Measurements from ENCODE around the gene PTPRH. TPM values are rescaled to one million over a fixed set of nuclear protein-coding genes. Genes with fewer than 3 reads are reported as not detected.

Gene PTPRH
- total RNA-seq, 1 experiment from 2014 or later, result 15.9 TPM

GRCh38 chr19:55246462-55247451, 37.5 kb upstream of the PTPRH start:
- CTCF ChIA-PET, result no interaction called here
- RAD21 ChIA-PET (ENCODE audit: low non-redundant PET in 1 of 2, low total read pairs in 2 of 2, uncharacterized antibody in 2 of 2, unreplicated experiment in 2 of 2), result no interaction called here
- POLR2A ChIA-PET, result no interaction called here
- Histone ChIP-seq H3K36me3 (ENCODE audit: control insufficient read depth in 1 of 2, insufficient read depth in 2 of 2, low read length in 2 of 2) (peaks cover 25 to 29% of the 10 kb centered on the region in 2 experiments), H3K27ac (ENCODE audit: low read depth, low read length) (peak overlapping the region; percentile 22; the same call in 1 of the 2 replicates), H3K9ac (ENCODE audit: low read length) (no peak overlapping the region), H3K9me3 (ENCODE audit: control insufficient read depth in 1 of 2, insufficient read depth in 1 of 2, low read depth in 1 of 2, low read length in 2 of 2) (no peaks in the 10 kb centered on the region), H3K4me1 (ENCODE audit: control insufficient read depth in 1 of 2, insufficient read depth in 2 of 2, low read length in 2 of 2) (no peaks in the 10 kb centered on the region), H2AFZ (ENCODE audit: low read depth, low read length, poor library complexity, severe bottlenecking) (no peak overlapping the region), H3K4me2 (ENCODE audit: low read length) (no peak overlapping the region), H3K9me2 (ENCODE audit: insufficient read depth) (no peaks in the 10 kb centered on the region), H3K79me2 (ENCODE audit: insufficient read depth, low read length) (peaks cover 61% of the 10 kb centered on the region), H4K20me1 (ENCODE audit: insufficient read depth) (no peaks in the 10 kb centered on the region), H3K27me3 (ENCODE audit: insufficient read depth, low read length) (no peaks in the 10 kb centered on the region), H3K4me3 (replicated peaks in 1 of 2; ENCODE audit: low read depth in 1 of 2, low read length in 2 of 2) (no peak overlapping the region)
- DNase-seq (ENCODE audit: low read depth, low spot score), result no peak
- TF ChIP-seq ELF1 (IDR thresholded peaks at IDR 0.05; ENCODE audit: borderline replicate concordance, low read depth), result no peak
- TF ChIP-seq SRF (IDR thresholded peaks at IDR 0.05; ENCODE audit: low read depth), result no peak
- TF ChIP-seq SIN3A (IDR thresholded peaks at IDR 0.05; ENCODE audit: low read depth), result no peak
- no peak for TF ChIP-seq ZFX (IDR thresholded peaks at IDR 0.05)
- TF ChIP-seq ATF3 (IDR thresholded peaks at IDR 0.05), result no peak
- TF ChIP-seq JUND (IDR thresholded peaks at IDR 0.05), result no peak
- no peak for TF ChIP-seq ZNF274 (IDR thresholded peaks at IDR 0.05; ENCODE audit: low read depth, low read length)
- TF ChIP-seq CBX3 (IDR thresholded peaks at IDR 0.05; ENCODE audit: low read depth), result no peak
- no peak for TF ChIP-seq EZH2 (IDR thresholded peaks at IDR 0.05)
- TF ChIP-seq CEBPB (IDR thresholded peaks at IDR 0.05; ENCODE audit: low read depth), result no peak
- no peak for TF ChIP-seq REST (IDR thresholded peaks at IDR 0.05; ENCODE audit: low read depth)
- TF ChIP-seq RAD21 (IDR thresholded peaks at IDR 0.05; ENCODE audit: low read depth), result no peak
- no peak for TF ChIP-seq POLR2A (IDR thresholded peaks at IDR 0.05; ENCODE audit: borderline replicate concordance, extremely low read depth, insufficient read depth, insufficient read length)
- no TSS peak for BruUV-seq (replicated peaks)
- no peak for ATAC-seq
- intact Hi-C loops (cut with micrococcal nuclease), result no loop called here
